ENCODE data around the gene RABIF.
"Not testable (repeated sequence)": the region's sequence is repeated elsewhere in the genome, so short reads cannot be mapped to it uniquely, and the experiment has no call there.

The RABIF gene

GRCh38 chr1:202834771-202835547, 54.0 kb downstream of the RABIF start:
- DNase-seq (ENCODE audit: low read depth in 2 of 2), result peak in 1 of 2 donors; percentile 32

DNA sequence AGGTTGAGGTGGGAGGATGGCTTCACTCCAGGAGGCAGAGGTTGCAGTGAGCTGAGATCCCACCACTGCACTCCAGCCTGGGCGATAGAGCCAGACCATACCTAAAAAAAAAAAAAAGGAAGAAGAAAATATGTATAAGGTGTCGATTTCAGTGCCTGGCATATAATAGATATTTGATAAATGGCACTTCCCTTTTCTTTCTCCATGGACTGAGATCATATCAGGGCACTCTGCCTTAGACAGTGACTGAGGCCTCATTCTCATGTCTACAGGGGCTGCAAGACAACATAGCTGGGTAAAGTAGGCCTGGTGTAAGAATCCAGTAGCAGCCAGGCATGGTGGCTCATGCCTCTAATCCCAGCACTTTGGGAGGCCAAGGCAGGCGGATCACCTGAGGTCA, 57.0 kb downstream of the RABIF start:
- DNase-seq (ENCODE audit: low read depth in 2 of 2), result no peak

- not testable (repeated sequence) for DNase-seq (ENCODE audit: low read depth in 2 of 2)
Observed at GRCh38 chr1:202829223-202829622, 59.7 kb downstream of the RABIF start.

Measured in stimulated activated CD4-positive, alpha-beta T cell treated with anti-CD3 and anti-CD28 coated beads, Interleukin-15, amount 100 ng/mL, for 48 hours (primary cell).